GM23338 (cell line): ENCODE data around the gene PPP1R9B. TPM values are rescaled to one million over a fixed set of nuclear protein-coding genes. Genes with fewer than 3 reads are reported as not detected.

Experiments used
- ATAC-seq: fragments of 200-7000 bp; cut with Tn5 transposase; 3 replicates; pipeline ENCODE4 v1.9.1; 2020
- DNase-seq: peaks from one replicate; pipeline ENCODE4 v3.0.0-alpha.2; 2015; ENCODE audit warnings: low spot score
- H2AFZ ChIP-seq: fragments of 200-600 bp; sonication (generic); 2 replicates; pipeline ENCODE4 v1.8.0; 2016; ENCODE audit warnings: antibody characterized with exemption, mild to moderate bottlenecking, moderate library complexity
- H3F3A ChIP-seq: fragments of 200-600 bp; sonication (generic); replicated peaks from 2 replicates; pipeline ENCODE4 v1.8.0; 2017; ENCODE audit warnings: antibody characterized with exemption, mixed run types, low read depth
- H3K27ac ChIP-seq: fragments of 200-600 bp; sonication (generic); 2 replicates; pipeline ENCODE4 v1.6.1; 2016; ENCODE audit warnings: low read depth
- H3K27me3 ChIP-seq: fragments of 200-600 bp; sonication (generic); 2 replicates; pipeline ENCODE4 v1.8.0; 2016; ENCODE audit warnings: mild to moderate bottlenecking, mixed run types, moderate library complexity; ENCODE audit not compliant: insufficient read depth
- H3K36me3 ChIP-seq: fragments of 200-600 bp; sonication (generic); 2 replicates; pipeline ENCODE4 v1.8.0; 2016; ENCODE audit warnings: mild to moderate bottlenecking; ENCODE audit not compliant: insufficient read depth
- H3K4me1 ChIP-seq: fragments of 200-600 bp; sonication (generic); 2 replicates; pipeline ENCODE4 v1.8.0; 2016; ENCODE audit warnings: mild to moderate bottlenecking, moderate library complexity; ENCODE audit not compliant: insufficient read depth
- H3K4me2 ChIP-seq: fragments of 200-600 bp; sonication (generic); 2 replicates; pipeline ENCODE4 v1.7.1; 2017; ENCODE audit warnings: mixed run types
- H3K4me3 ChIP-seq: fragments of 200-600 bp; sonication (generic); 2 replicates; pipeline ENCODE4 v1.6.1; 2016; ENCODE audit warnings: mixed run types
- H3K79me2 ChIP-seq: fragments of 200-600 bp; sonication (generic); replicated peaks from 2 replicates; pipeline ENCODE4 v1.8.0; 2017; ENCODE audit warnings: mild to moderate bottlenecking; ENCODE audit not compliant: insufficient read depth
- H3K9me2 ChIP-seq: fragments of 200-600 bp; sonication (generic); 2 replicates; pipeline ENCODE4 v1.8.0; 2017; ENCODE audit not compliant: insufficient read depth
- H4K20me1 ChIP-seq: fragments of 200-600 bp; sonication (generic); replicated peaks from 2 replicates; pipeline ENCODE4 v1.8.0; 2017; ENCODE audit warnings: mild to moderate bottlenecking; ENCODE audit not compliant: insufficient read depth
- H3K27ac Mint-ChIP-seq: 2 replicates; pipeline ENCODE4 v1.8.0; 2020; ENCODE audit warnings: inconsistent platforms, mild to moderate bottlenecking, moderate library complexity, mixed read lengths
- H3K27me3 Mint-ChIP-seq: 3 replicates; pipeline ENCODE4 v1.8.0; 2022; ENCODE audit warnings: low read depth, mild to moderate bottlenecking, moderate library complexity, mixed read lengths, inconsistent platforms; ENCODE audit not compliant: insufficient read depth, poor library complexity
- H3K36me3 Mint-ChIP-seq: 3 replicates; pipeline ENCODE4 v1.8.0; 2021; ENCODE audit warnings: low read depth, mild to moderate bottlenecking, inconsistent platforms, moderate library complexity, mixed read lengths
- H3K4me1 Mint-ChIP-seq: 3 replicates; pipeline ENCODE4 v1.8.0; 2020; ENCODE audit warnings: mild to moderate bottlenecking, inconsistent platforms, mixed read lengths
- H3K4me3 Mint-ChIP-seq: 3 replicates; pipeline ENCODE4 v1.8.0; 2021; ENCODE audit warnings: moderate library complexity, mild to moderate bottlenecking, inconsistent platforms, mixed read lengths
- H3K9me3 Mint-ChIP-seq: 3 replicates; pipeline ENCODE4 v1.8.0; 2020; ENCODE audit warnings: moderate library complexity, mild to moderate bottlenecking, inconsistent platforms, mixed read lengths
- CREB1 ChIP-seq: fragments of 250-450 bp; sonication (Bioruptor Pico); IDR thresholded peaks from 2 replicates; pipeline ENCODE4 v1.5.0; 2020; ENCODE audit warnings: low read depth, mild to moderate bottlenecking, moderate library complexity
- EZH2 ChIP-seq: fragments of 200-600 bp; sonication (generic); IDR thresholded peaks from one replicate; pipeline ENCODE4 v1.8.0; 2017; ENCODE audit warnings: antibody characterized with exemption, mild to moderate bottlenecking, low read depth; ENCODE audit not compliant: unreplicated experiment
- EZH2phosphoT487 ChIP-seq: fragments of 200-600 bp; sonication (generic); IDR thresholded peaks from one replicate; pipeline ENCODE4 v1.8.1; 2018; ENCODE audit warnings: antibody characterized with exemption; ENCODE audit not compliant: unreplicated experiment
- JUNB ChIP-seq: IDR thresholded peaks from one replicate; pipeline ENCODE4 v1.6.1; 2016; ENCODE audit warnings: antibody characterized with exemption; ENCODE audit not compliant: unreplicated experiment
- NANOG ChIP-seq: IDR thresholded peaks from 2 replicates; pipeline ENCODE4 v1.6.1; 2016; ENCODE audit warnings: antibody characterized with exemption, borderline replicate concordance
- POLR2AphosphoS5 ChIP-seq: IDR thresholded peaks from 2 replicates; pipeline ENCODE4 v1.6.1; 2016; ENCODE audit warnings: antibody characterized with exemption, low read depth
- STAT1 ChIP-seq: IDR thresholded peaks from one replicate; pipeline ENCODE4 v1.6.1; 2016; ENCODE audit warnings: antibody characterized with exemption; ENCODE audit not compliant: unreplicated experiment
- ZNF114 ChIP-seq: fragments of 250-450 bp; sonication (Bioruptor Pico); IDR thresholded peaks from 2 replicates; pipeline ENCODE4 v1.5.0; 2020; ENCODE audit warnings: mild to moderate bottlenecking, moderate library complexity
- ZNF331 ChIP-seq: fragments of 250-450 bp; sonication (Bioruptor Pico); IDR thresholded peaks from 2 replicates; pipeline ENCODE4 v1.5.0; 2020; ENCODE audit warnings: low read depth, mild to moderate bottlenecking, moderate library complexity
- polyA plus RNA-seq: library from polyadenylated mRNA; unstranded; fragments of >200 nt; fragmentation: Nextera tagmentation; extraction: Ambion mirVana; gene quantifications from 2 replicates; pipeline ENCODE4 v1.2.1, GENCODE V29; 2016
- total RNA-seq: library from RNA; depleted of rRNA; stranded (reverse); fragments of >200 nt; shearing (Covaris generic); gene quantifications from 2 replicates; pipeline ENCODE4 v1.2.3, GENCODE V29; 2014
- TF ChIP-seq, protein P1 (sequence below): fragments of 250-450 bp; sonication (Bioruptor Pico); IDR thresholded peaks from 2 replicates; pipeline ENCODE4 v1.5.0; 2020; ENCODE audit warnings: mild to moderate bottlenecking, moderate library complexity
- TF ChIP-seq, protein P2 (sequence below): IDR thresholded peaks from one replicate; pipeline ENCODE4 v1.6.1; 2018; ENCODE audit warnings: antibody characterized with exemption; ENCODE audit not compliant: unreplicated experiment
- TF ChIP-seq, protein P3 (sequence below): IDR thresholded peaks from 2 replicates; pipeline ENCODE4 v1.6.1; 2016; ENCODE audit warnings: antibody characterized with exemption
- TF ChIP-seq, protein P4 (sequence below), 2 experiments: fragments of 200-600 bp in 1 of 2; sonication (generic) in 1 of 2; conservative IDR thresholded peaks; 2 replicates each; pipeline versions ENCODE4 v1.5.1 to v1.6.1; 2016 to 2017; ENCODE audit warnings: antibody characterized with exemption in 2 of 2, low read depth in 2 of 2, mild to moderate bottlenecking in 2 of 2, moderate library complexity in 1 of 2

Gene PPP1R9B
- total and polyA plus RNA-seq, 2 experiments from 2014 or later = 2.1 to 10.5 TPM

DNA sequence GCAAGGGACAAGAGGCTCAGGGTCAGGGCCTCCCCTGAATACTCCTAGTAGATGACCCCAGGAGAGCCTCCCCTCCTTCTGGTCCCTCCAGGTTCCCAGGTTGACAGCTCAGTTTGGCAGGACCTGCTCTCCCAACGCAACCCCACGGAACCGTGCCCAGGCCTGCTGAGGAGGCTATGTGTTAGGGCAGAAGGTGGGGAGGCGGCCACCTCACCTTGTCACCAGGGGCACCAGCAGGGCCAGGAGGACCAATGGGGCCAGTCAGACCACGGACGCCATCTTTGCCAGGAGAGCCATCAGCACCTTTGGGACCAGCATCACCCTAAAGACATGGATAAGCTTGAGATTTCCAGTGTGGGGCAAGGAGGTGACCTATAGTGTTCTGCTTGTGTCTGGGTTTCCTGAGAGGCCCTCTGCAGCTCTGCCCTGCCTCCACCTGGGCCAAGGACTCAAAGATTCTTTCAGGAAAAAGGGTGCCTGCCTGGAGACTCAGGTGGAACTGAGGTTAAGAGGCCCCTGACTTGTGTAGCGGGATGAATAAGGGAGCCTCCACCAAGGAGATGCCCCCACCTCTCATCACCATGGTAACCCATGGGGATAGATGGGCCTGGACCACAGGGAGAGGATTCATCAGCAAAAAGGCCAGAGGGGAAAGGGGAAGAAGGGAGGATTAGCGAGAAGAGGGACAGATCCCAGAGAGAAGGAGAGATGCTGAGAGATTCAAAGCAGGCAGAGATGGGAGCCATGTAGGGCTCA lies 40.3 kb upstream of the PPP1R9B start:
- H3K27ac Mint-ChIP-seq = no peak overlapping the region
- H3K9me3 Mint-ChIP-seq = no peaks in the 10 kb centered on the region
- H2AFZ ChIP-seq = no peak overlapping the region
- DNase-seq (no peak), ATAC-seq (no peak)
- H3K4me1 ChIP-seq = no peaks in the 10 kb centered on the region
- H3K4me3 Mint-ChIP-seq = no peak overlapping the region
- H3K4me2 ChIP-seq = no peak overlapping the region
- H3K36me3 Mint-ChIP-seq = peaks cover 21% of the 10 kb centered on the region; the same call in 2 of the 3 replicates
- no peaks in the 10 kb centered on the region for H3K36me3 ChIP-seq
- H3F3A ChIP-seq = no peaks in the 10 kb centered on the region
- H3K27me3 ChIP-seq = no peaks in the 10 kb centered on the region
- no peak for TF ChIP-seq NANOG
- TF ChIP-seq EZH2 = no peak
- no peak for TF ChIP-seq POLR2AphosphoS5
- no peak for TF ChIP-seq JUNB
- TF ChIP-seq, protein P1, sequence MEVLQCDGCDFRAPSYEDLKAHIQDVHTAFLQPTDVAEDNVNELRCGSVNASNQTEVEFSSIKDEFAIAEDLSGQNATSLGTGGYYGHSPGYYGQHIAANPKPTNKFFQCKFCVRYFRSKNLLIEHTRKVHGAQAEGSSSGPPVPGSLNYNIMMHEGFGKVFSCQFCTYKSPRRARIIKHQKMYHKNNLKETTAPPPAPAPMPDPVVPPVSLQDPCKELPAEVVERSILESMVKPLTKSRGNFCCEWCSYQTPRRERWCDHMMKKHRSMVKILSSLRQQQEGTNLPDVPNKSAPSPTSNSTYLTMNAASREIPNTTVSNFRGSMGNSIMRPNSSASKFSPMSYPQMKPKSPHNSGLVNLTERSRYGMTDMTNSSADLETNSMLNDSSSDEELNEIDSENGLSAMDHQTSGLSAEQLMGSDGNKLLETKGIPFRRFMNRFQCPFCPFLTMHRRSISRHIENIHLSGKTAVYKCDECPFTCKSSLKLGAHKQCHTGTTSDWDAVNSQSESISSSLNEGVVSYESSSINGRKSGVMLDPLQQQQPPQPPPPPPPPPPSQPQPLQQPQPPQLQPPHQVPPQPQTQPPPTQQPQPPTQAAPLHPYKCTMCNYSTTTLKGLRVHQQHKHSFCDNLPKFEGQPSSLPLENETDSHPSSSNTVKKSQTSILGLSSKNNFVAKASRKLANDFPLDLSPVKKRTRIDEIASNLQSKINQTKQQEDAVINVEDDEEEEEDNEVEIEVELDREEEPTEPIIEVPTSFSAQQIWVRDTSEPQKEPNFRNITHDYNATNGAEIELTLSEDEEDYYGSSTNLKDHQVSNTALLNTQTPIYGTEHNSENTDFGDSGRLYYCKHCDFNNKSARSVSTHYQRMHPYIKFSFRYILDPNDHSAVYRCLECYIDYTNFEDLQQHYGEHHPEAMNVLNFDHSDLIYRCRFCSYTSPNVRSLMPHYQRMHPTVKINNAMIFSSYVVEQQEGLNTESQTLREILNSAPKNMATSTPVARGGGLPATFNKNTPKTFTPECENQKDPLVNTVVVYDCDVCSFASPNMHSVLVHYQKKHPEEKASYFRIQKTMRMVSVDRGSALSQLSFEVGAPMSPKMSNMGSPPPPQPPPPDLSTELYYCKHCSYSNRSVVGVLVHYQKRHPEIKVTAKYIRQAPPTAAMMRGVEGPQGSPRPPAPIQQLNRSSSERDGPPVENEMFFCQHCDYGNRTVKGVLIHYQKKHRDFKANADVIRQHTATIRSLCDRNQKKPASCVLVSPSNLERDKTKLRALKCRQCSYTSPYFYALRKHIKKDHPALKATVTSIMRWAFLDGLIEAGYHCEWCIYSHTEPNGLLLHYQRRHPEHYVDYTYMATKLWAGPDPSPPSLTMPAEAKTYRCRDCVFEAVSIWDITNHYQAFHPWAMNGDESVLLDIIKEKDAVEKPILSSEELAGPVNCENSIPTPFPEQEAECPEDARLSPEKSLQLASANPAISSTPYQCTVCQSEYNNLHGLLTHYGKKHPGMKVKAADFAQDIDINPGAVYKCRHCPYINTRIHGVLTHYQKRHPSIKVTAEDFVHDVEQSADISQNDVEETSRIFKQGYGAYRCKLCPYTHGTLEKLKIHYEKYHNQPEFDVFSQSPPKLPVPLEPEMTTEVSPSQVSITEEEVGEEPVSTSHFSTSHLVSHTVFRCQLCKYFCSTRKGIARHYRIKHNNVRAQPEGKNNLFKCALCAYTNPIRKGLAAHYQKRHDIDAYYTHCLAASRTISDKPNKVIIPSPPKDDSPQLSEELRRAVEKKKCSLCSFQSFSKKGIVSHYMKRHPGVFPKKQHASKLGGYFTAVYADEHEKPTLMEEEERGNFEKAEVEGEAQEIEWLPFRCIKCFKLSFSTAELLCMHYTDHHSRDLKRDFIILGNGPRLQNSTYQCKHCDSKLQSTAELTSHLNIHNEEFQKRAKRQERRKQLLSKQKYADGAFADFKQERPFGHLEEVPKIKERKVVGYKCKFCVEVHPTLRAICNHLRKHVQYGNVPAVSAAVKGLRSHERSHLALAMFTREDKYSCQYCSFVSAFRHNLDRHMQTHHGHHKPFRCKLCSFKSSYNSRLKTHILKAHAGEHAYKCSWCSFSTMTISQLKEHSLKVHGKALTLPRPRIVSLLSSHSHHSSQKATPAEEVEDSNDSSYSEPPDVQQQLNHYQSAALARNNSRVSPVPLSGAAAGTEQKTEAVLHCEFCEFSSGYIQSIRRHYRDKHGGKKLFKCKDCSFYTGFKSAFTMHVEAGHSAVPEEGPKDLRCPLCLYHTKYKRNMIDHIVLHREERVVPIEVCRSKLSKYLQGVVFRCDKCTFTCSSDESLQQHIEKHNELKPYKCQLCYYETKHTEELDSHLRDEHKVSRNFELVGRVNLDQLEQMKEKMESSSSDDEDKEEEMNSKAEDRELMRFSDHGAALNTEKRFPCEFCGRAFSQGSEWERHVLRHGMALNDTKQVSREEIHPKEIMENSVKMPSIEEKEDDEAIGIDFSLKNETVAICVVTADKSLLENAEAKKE (CRISPR knock-in tag) = no peak
- TF ChIP-seq, protein P2, sequence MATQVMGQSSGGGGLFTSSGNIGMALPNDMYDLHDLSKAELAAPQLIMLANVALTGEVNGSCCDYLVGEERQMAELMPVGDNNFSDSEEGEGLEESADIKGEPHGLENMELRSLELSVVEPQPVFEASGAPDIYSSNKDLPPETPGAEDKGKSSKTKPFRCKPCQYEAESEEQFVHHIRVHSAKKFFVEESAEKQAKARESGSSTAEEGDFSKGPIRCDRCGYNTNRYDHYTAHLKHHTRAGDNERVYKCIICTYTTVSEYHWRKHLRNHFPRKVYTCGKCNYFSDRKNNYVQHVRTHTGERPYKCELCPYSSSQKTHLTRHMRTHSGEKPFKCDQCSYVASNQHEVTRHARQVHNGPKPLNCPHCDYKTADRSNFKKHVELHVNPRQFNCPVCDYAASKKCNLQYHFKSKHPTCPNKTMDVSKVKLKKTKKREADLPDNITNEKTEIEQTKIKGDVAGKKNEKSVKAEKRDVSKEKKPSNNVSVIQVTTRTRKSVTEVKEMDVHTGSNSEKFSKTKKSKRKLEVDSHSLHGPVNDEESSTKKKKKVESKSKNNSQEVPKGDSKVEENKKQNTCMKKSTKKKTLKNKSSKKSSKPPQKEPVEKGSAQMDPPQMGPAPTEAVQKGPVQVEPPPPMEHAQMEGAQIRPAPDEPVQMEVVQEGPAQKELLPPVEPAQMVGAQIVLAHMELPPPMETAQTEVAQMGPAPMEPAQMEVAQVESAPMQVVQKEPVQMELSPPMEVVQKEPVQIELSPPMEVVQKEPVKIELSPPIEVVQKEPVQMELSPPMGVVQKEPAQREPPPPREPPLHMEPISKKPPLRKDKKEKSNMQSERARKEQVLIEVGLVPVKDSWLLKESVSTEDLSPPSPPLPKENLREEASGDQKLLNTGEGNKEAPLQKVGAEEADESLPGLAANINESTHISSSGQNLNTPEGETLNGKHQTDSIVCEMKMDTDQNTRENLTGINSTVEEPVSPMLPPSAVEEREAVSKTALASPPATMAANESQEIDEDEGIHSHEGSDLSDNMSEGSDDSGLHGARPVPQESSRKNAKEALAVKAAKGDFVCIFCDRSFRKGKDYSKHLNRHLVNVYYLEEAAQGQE = no peak
- no peak for TF ChIP-seq ZNF331 (CRISPR knock-in tag)
- TF ChIP-seq CREB1 (CRISPR knock-in tag) = no peak
- no peak for TF ChIP-seq EZH2phosphoT487
- TF ChIP-seq ZNF114 = no peak
- TF ChIP-seq, protein P3, sequence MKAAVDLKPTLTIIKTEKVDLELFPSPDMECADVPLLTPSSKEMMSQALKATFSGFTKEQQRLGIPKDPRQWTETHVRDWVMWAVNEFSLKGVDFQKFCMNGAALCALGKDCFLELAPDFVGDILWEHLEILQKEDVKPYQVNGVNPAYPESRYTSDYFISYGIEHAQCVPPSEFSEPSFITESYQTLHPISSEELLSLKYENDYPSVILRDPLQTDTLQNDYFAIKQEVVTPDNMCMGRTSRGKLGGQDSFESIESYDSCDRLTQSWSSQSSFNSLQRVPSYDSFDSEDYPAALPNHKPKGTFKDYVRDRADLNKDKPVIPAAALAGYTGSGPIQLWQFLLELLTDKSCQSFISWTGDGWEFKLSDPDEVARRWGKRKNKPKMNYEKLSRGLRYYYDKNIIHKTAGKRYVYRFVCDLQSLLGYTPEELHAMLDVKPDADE = no peak
- TF ChIP-seq, protein P4, sequence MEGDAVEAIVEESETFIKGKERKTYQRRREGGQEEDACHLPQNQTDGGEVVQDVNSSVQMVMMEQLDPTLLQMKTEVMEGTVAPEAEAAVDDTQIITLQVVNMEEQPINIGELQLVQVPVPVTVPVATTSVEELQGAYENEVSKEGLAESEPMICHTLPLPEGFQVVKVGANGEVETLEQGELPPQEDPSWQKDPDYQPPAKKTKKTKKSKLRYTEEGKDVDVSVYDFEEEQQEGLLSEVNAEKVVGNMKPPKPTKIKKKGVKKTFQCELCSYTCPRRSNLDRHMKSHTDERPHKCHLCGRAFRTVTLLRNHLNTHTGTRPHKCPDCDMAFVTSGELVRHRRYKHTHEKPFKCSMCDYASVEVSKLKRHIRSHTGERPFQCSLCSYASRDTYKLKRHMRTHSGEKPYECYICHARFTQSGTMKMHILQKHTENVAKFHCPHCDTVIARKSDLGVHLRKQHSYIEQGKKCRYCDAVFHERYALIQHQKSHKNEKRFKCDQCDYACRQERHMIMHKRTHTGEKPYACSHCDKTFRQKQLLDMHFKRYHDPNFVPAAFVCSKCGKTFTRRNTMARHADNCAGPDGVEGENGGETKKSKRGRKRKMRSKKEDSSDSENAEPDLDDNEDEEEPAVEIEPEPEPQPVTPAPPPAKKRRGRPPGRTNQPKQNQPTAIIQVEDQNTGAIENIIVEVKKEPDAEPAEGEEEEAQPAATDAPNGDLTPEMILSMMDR (conservative IDR thresholded peaks at IDR 0.05; ENCODE audit: low read depth in 2 of 2) = no peak
- TF ChIP-seq STAT1 = no peak
- H3K4me3 ChIP-seq = no peak overlapping the region
- peaks cover 5% of the 10 kb centered on the region for H3K27me3 Mint-ChIP-seq
- H3K27ac ChIP-seq = no peak overlapping the region
- H3K79me2 ChIP-seq = no peaks in the 10 kb centered on the region
- H3K4me1 Mint-ChIP-seq = no peaks in the 10 kb centered on the region
- no peaks in the 10 kb centered on the region for H4K20me1 ChIP-seq
- no peaks in the 10 kb centered on the region for H3K9me2 ChIP-seq
